Erythroblast (primary cell): Measurements from ENCODE around the gene FAM217B.

Experiments used
- GATA1 ChIP-seq: IDR thresholded peaks from 2 replicates; pipeline ENCODE4 v1.6.1; 2011; ENCODE audit warnings: low read depth, mild to moderate bottlenecking, control low read depth, low read length, moderate library complexity
- POLR2A ChIP-seq: IDR thresholded peaks from 2 replicates; pipeline ENCODE4 v1.6.1; 2011; ENCODE audit warnings: mild to moderate bottlenecking, low read length

DNA sequence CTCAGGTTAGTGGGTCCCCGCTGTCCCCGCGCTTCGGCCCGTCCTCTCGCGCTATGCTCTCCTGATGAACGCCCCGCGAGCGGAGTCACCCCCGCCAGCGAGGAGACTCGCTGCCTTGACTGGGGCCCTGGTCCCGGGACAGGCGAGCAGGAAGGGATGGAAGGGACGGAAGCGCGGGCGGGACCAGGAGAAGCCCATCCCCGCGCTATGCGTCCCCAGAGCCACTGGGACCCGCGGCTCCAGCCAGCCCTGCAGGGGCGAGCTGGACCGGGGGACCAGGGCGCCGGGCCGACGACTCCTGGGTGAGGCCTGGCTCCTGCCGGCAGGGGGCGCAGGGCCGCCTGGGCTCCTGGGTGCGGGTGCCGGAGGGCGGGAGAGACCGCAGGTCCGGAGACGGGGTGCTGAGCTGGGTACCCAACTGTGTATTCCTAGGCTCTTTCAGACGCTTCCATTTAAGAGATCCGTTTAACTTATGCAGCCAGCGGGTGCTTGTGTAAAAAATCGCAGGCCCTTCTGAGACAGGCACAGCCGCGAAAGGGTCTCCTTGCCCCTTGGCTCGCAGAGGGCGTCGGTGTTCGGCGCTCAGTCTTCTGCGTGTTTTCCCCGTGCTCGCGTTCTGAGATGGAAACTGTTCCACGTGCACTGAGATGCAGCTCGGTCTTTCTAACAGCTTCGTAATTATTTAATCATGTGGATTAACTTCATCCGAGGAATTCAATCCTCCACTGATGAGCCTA lies 6.2 kb upstream of the FAM217B start:
- TF ChIP-seq POLR2A (no peak), GATA1 (no peak)
